Measurements from ENCODE around the gene LAMB4.

LAMB4 gene

DNA sequence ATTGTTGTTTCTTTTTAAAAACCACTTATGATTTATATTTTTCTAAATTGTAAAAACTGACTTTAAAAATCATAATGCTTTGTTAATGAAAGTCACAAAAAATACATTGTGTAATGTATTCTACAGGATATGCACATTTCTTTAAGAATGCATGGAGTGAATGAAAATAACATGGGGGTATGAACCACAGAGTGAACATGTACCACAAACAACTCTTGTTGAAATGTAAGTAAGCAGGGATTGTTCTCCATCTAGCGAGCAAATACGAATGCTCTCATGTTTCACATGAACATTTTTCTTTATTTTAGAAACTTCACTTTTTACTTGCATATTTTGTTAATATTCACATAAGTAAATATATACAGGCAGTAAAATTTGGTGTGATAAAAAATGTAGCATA lies 35.6 kb upstream of the LAMB4 start:
- Histone ChIP-seq H3K4me3 (replicated peaks; ENCODE audit: insufficient read depth, low read length) (no peak overlapping the region), H3K27me3 (ENCODE audit: insufficient read depth, poor library complexity, severe bottlenecking) (no peaks in the 10 kb centered on the region), H3K27ac (replicated peaks) (no peak overlapping the region)
- TF ChIP-seq, protein P1, sequence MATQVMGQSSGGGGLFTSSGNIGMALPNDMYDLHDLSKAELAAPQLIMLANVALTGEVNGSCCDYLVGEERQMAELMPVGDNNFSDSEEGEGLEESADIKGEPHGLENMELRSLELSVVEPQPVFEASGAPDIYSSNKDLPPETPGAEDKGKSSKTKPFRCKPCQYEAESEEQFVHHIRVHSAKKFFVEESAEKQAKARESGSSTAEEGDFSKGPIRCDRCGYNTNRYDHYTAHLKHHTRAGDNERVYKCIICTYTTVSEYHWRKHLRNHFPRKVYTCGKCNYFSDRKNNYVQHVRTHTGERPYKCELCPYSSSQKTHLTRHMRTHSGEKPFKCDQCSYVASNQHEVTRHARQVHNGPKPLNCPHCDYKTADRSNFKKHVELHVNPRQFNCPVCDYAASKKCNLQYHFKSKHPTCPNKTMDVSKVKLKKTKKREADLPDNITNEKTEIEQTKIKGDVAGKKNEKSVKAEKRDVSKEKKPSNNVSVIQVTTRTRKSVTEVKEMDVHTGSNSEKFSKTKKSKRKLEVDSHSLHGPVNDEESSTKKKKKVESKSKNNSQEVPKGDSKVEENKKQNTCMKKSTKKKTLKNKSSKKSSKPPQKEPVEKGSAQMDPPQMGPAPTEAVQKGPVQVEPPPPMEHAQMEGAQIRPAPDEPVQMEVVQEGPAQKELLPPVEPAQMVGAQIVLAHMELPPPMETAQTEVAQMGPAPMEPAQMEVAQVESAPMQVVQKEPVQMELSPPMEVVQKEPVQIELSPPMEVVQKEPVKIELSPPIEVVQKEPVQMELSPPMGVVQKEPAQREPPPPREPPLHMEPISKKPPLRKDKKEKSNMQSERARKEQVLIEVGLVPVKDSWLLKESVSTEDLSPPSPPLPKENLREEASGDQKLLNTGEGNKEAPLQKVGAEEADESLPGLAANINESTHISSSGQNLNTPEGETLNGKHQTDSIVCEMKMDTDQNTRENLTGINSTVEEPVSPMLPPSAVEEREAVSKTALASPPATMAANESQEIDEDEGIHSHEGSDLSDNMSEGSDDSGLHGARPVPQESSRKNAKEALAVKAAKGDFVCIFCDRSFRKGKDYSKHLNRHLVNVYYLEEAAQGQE (IDR thresholded peaks at IDR 0.05; ENCODE audit: insufficient replicate concordance, low read depth): no peak
- TF ChIP-seq, protein P2, sequence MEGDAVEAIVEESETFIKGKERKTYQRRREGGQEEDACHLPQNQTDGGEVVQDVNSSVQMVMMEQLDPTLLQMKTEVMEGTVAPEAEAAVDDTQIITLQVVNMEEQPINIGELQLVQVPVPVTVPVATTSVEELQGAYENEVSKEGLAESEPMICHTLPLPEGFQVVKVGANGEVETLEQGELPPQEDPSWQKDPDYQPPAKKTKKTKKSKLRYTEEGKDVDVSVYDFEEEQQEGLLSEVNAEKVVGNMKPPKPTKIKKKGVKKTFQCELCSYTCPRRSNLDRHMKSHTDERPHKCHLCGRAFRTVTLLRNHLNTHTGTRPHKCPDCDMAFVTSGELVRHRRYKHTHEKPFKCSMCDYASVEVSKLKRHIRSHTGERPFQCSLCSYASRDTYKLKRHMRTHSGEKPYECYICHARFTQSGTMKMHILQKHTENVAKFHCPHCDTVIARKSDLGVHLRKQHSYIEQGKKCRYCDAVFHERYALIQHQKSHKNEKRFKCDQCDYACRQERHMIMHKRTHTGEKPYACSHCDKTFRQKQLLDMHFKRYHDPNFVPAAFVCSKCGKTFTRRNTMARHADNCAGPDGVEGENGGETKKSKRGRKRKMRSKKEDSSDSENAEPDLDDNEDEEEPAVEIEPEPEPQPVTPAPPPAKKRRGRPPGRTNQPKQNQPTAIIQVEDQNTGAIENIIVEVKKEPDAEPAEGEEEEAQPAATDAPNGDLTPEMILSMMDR (IDR thresholded peaks at IDR 0.05; ENCODE audit: insufficient read depth, low read length): no peak
- no peak for DNase-seq (ENCODE audit: low read depth in 1 of 2, low spot score in 1 of 2)

DNA sequence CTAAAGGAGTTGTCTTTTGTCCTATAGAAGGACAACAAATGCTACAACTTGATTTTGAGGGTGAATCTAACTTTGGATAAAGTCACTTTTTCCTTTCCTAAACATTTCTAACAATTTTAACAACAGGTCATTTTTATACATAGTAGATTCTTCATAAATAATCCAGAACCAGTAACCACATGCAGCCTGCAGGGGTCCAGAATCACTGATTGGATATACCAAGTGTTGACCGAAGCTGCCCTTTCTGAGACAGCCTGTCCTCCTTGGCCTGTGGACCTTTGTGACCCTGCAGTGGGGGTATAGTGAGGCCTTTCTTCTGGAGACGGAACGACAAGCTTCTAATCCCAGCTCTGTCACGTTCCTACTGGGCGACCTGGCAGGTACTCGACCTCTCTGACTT lies 34.8 kb upstream of the LAMB4 start:
- TF ChIP-seq POLR2AphosphoS5 (IDR thresholded peaks at IDR 0.05; ENCODE audit: low read depth) (no peak), GABPA (IDR thresholded peaks at IDR 0.05; ENCODE audit: low read depth) (no peak), SPI1 (IDR thresholded peaks at IDR 0.05; ENCODE audit: borderline replicate concordance, low read depth) (no peak)
- TF ChIP-seq, protein P2 (IDR thresholded peaks at IDR 0.05; ENCODE audit: insufficient read depth, low read length): no peak
- TF ChIP-seq, protein P1 (IDR thresholded peaks at IDR 0.05; ENCODE audit: insufficient replicate concordance, low read depth): no peak
- Histone ChIP-seq H3K27me3 (ENCODE audit: insufficient read depth, poor library complexity, severe bottlenecking) (no peaks in the 10 kb centered on the region), H3K4me3 (replicated peaks; ENCODE audit: insufficient read depth, low read length) (no peak overlapping the region), H3K27ac (replicated peaks) (no peak overlapping the region)
- no peak for DNase-seq (ENCODE audit: low read depth in 1 of 2, low spot score in 1 of 2)

DNA sequence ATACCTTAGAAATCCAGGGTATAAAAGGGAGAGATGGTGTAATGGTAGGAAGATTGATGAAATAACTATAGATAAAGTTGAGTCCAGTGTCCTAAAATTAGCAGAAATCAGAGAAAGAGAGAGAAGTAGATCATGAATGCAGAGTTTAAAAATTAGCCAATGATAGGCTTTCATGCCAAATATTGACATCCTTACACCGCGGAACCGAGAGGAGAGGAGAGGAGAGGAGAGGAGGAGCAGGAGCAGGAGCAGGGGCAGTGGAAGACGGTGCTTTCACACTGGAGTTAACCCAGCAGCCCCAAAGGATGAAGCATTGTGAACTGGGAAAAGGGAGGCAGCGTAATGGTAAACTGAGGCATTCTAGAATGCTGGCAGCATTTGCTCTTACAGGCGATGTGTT lies 34.2 kb upstream of the LAMB4 start:
- TF ChIP-seq GABPA (IDR thresholded peaks at IDR 0.05; ENCODE audit: low read depth): no peak
- no peak for TF ChIP-seq POLR2AphosphoS5 (IDR thresholded peaks at IDR 0.05; ENCODE audit: low read depth)
- TF ChIP-seq SPI1 (IDR thresholded peaks at IDR 0.05; ENCODE audit: borderline replicate concordance, low read depth): no peak
- TF ChIP-seq, protein P2 (IDR thresholded peaks at IDR 0.05; ENCODE audit: insufficient read depth, low read length): no peak
- TF ChIP-seq, protein P1 (IDR thresholded peaks at IDR 0.05; ENCODE audit: insufficient replicate concordance, low read depth): no peak
- Histone ChIP-seq H3K27me3 (ENCODE audit: insufficient read depth, poor library complexity, severe bottlenecking) (no peaks in the 10 kb centered on the region), H3K4me3 (replicated peaks; ENCODE audit: insufficient read depth, low read length) (no peak overlapping the region), H3K27ac (replicated peaks) (no peak overlapping the region)
- no peak for DNase-seq (ENCODE audit: low read depth in 1 of 2, low spot score in 1 of 2)
